GM12878 (cell line): ENCODE results near the gene KCNQ1. TPM values are rescaled to one million over a fixed set of nuclear protein-coding genes. Genes with fewer than 3 reads are reported as not detected.

Source experiments
- ATAC-seq: fragments of 200-7000 bp; cut with Tn5 transposase; 3 replicates; pipeline ENCODE4 v1.9.1; 2020; ENCODE audit warnings: mild to moderate bottlenecking, moderate library complexity
- BruUV-seq: library from RNA; stranded (reverse); fragments of 400-500 nt; replicated peaks from 2 replicates; lab custom pipeline; 2021; lab: Mats Ljungman, UMichigan
- CTCF ChIA-PET: fragments of 300-600 bp; sonication (Branson Sonifier 250); formaldehyde crosslinking; extraction: SDS; loops from one replicate; lab custom pipeline; 2021; ENCODE audit warnings: inconsistent platforms; lab: Yijun Ruan, JAX
- POLR2A ChIA-PET: fragments of 350-600 bp; formaldehyde crosslinking; extraction: SDS; loops from one replicate; lab custom pipeline; 2021; ENCODE audit warnings: inconsistent platforms; lab: Charles Lee
- RAD21 ChIA-PET: fragments of 300-600 bp; sonication (Branson Sonifier 250); formaldehyde crosslinking; loops from one replicate; lab custom pipeline; 2023; ENCODE audit warnings: antibody characterized with exemption; ENCODE audit not compliant: unreplicated experiment; lab: Charles Lee
- SMC1A ChIA-PET: fragments of 300-600 bp; sonication (Branson Sonifier 250); formaldehyde crosslinking; loops from one replicate; lab custom pipeline; 2023; ENCODE audit not compliant: unreplicated experiment, uncharacterized antibody; lab: Charles Lee
- DNase-seq: peaks from one replicate; pipeline ENCODE4 v3.0.0-alpha.2; 2011; ENCODE audit warnings: low read depth, low spot score
- FAIRE-seq: peaks from 3 replicates; lab custom pipeline; 2011; peaks lifted over from hg19 to GRCh38; lab: Jason Lieb, UNC
- H2AFZ ChIP-seq: 2 replicates; pipeline ENCODE4 v1.6.0; 2011; ENCODE audit warnings: low read depth, low read length, control low read depth; ENCODE audit not compliant: control insufficient read depth
- H3K27ac ChIP-seq: 2 replicates; pipeline ENCODE4 v1.5.1; 2011; ENCODE audit warnings: control low read depth; ENCODE audit not compliant: control insufficient read depth, insufficient read depth
- H3K27me3 ChIP-seq, 2 experiments: replicated peaks in 1 of 2; 2 replicates each; pipeline versions ENCODE4 v1.6.0 to v1.6.1; 2011; ENCODE audit warnings: low read length in 1 of 2; ENCODE audit not compliant: control insufficient read depth in 2 of 2, insufficient read depth in 2 of 2
- H3K36me3 ChIP-seq, 2 experiments: 2 replicates each; pipeline ENCODE4 v1.5.1; 2011; ENCODE audit warnings: low read length in 1 of 2; ENCODE audit not compliant: control insufficient read depth in 2 of 2, insufficient read depth in 2 of 2
- H3K4me1 ChIP-seq: 2 replicates; pipeline ENCODE4 v1.6.1; 2011; ENCODE audit warnings: mild to moderate bottlenecking, low read length, moderate library complexity, mixed read lengths; ENCODE audit not compliant: control insufficient read depth, insufficient read depth
- H3K4me2 ChIP-seq: 2 replicates; pipeline ENCODE4 v1.6.0; 2011; ENCODE audit warnings: control low read depth; ENCODE audit not compliant: control insufficient read depth, insufficient read depth
- H3K4me3 ChIP-seq: fragments of 200-600 bp; sonication (generic); 2 replicates; pipeline ENCODE4 v1.5.1; 2016
- H3K79me2 ChIP-seq: 2 replicates; pipeline ENCODE4 v1.6.0; 2011; ENCODE audit warnings: low read length; ENCODE audit not compliant: control insufficient read depth, insufficient read depth
- H3K9ac ChIP-seq: 2 replicates; pipeline ENCODE4 v1.8.0; 2011; ENCODE audit warnings: low read length, control low read depth, mixed read lengths; ENCODE audit not compliant: control insufficient read depth, insufficient read depth
- H3K9me3 ChIP-seq: replicated peaks from 3 replicates; pipeline ENCODE4 v1.5.1; 2011; ENCODE audit warnings: mild to moderate bottlenecking, low read length; ENCODE audit not compliant: control insufficient read depth, insufficient read depth
- H4K20me1 ChIP-seq: 2 replicates; pipeline ENCODE4 v1.6.0; 2011; ENCODE audit not compliant: control insufficient read depth, insufficient read depth
- ESRRA ChIP-seq: IDR thresholded peaks from 2 replicates; pipeline ENCODE4 v1.6.1; 2012; ENCODE audit warnings: mild to moderate bottlenecking, low read length, improper control_type of control experiment
- FOS ChIP-seq: IDR thresholded peaks from 3 replicates; pipeline ENCODE4 v1.6.1; 2011; ENCODE audit warnings: borderline replicate concordance; ENCODE audit not compliant: insufficient read length; ENCODE audit errors: extremely low read depth
- HDAC6 ChIP-seq: fragments of 200-600 bp; sonication (generic); IDR thresholded peaks from one replicate; pipeline ENCODE4 v1.8.0; 2017; ENCODE audit warnings: antibody characterized with exemption; ENCODE audit not compliant: unreplicated experiment
- IKZF1 ChIP-seq: fragments of 450-650 bp; conservative IDR thresholded peaks from 2 replicates; pipeline ENCODE4 v1.6.1; 2017; ENCODE audit warnings: antibody characterized with exemption, mild to moderate bottlenecking
- IRF4 ChIP-seq: IDR thresholded peaks from 2 replicates; pipeline ENCODE4 v1.6.1; 2011; ENCODE audit warnings: low read depth, low read length
- KAT2A ChIP-seq: conservative IDR thresholded peaks from 2 replicates; pipeline ENCODE4 v1.6.1; 2011; ENCODE audit warnings: low read depth, low read length; ENCODE audit not compliant: control insufficient read depth
- NFYA ChIP-seq: IDR thresholded peaks from 2 replicates; pipeline ENCODE4 v1.6.1; 2011; ENCODE audit warnings: low read depth, mild to moderate bottlenecking, low read length, improper control_type of control experiment, borderline replicate concordance
- PML ChIP-seq: IDR thresholded peaks from 2 replicates; pipeline ENCODE4 v1.6.1; 2012; ENCODE audit warnings: low read length, inconsistent platforms
- RB1 ChIP-seq: fragments of 450-650 bp; formaldehyde crosslinking; IDR thresholded peaks from 2 replicates; pipeline ENCODE4 v1.6.1; 2017; ENCODE audit warnings: mild to moderate bottlenecking, borderline replicate concordance
- RFX5 ChIP-seq: IDR thresholded peaks from 2 replicates; pipeline ENCODE4 v1.6.1; 2011; ENCODE audit warnings: low read depth, low read length, improper control_type of control experiment
- SMAD5 ChIP-seq: IDR thresholded peaks from 2 replicates; pipeline ENCODE4 v1.6.1; 2016; ENCODE audit warnings: antibody characterized with exemption, low read depth
- ZSCAN29 ChIP-seq: fragments of 450-650 bp; IDR thresholded peaks from 2 replicates; pipeline ENCODE4 v1.6.1; 2017; ENCODE audit warnings: mild to moderate bottlenecking, moderate library complexity
- ZZZ3 ChIP-seq: IDR thresholded peaks from 2 replicates; pipeline ENCODE4 v1.6.1; 2011; ENCODE audit warnings: low read depth; ENCODE audit not compliant: control insufficient read depth, insufficient read length
- WGBS: methylation state at CpG from one replicate; pipeline ENCODE4 v1.1.6; 2016; ENCODE audit warnings: low lambda C conversion rate; ENCODE audit not compliant: insufficient replicate concordance, insufficient coverage; ENCODE audit errors: missing lambda C conversion rate; 5-methylcytosine and 5-hydroxymethylcytosine counted together
- in situ Hi-C: fragments of 300-500 bp; cut with MboI; formaldehyde crosslinking; loops from 9 replicates; pipeline ENCODE4 v1.14.3; 2018; ENCODE audit warnings: mixed read lengths
- intact Hi-C: fragments of 100-400 bp; cut with micrococcal nuclease; formaldehyde crosslinking; loops from one replicate; pipeline ENCODE4 v1.14.2; 2022; ENCODE audit not compliant: unreplicated experiment
- polyA plus RNA-seq, 11 experiments: library from polyadenylated mRNA; depleted of rRNA in 4 of 11; unstranded in 6 of 11; stranded (reverse) in 5 of 11; fragments of >200 nt; fragmentation: Nextera tagmentation in 4 of 11; fragmentation: Illumina TruSeq in 1 of 11; extraction: Ambion mirVana in 4 of 11; extraction: Trizol in 1 of 11; gene quantifications; 1 replicate in 1 of 11; 2 replicates in 10 of 11; pipeline versions ENCODE4 v1.2.1 to v1.2.3, GENCODE V29; 2011 to 2016; ENCODE audit warnings: inconsistent platforms in 2 of 11, missing spikeins in 2 of 11, low read depth in 1 of 11
- total RNA-seq, 4 experiments: library from RNA; depleted of rRNA in 3 of 4; stranded (reverse); fragments of >200 nt in 3 of 4; fragmentation: Illumina TruSeq in 1 of 4; extraction: Trizol in 1 of 4; gene quantifications; 2 replicates each; pipeline versions ENCODE4 v1.2.1 to v1.2.3, GENCODE V29; 2013 to 2021
- TF ChIP-seq, protein P1 (sequence below): fragments of 450-650 bp; IDR thresholded peaks from 2 replicates; pipeline ENCODE4 v1.6.1; 2017; ENCODE audit warnings: mild to moderate bottlenecking, moderate library complexity
- TF ChIP-seq, protein P2 (sequence below): fragments of 450-650 bp; formaldehyde crosslinking; IDR thresholded peaks from 2 replicates; pipeline ENCODE4 v1.4.0; 2020; ENCODE audit warnings: mild to moderate bottlenecking, moderate library complexity
- TF ChIP-seq, protein P3 (sequence below): fragments of 450-650 bp; IDR thresholded peaks from 2 replicates; pipeline ENCODE4 v1.6.1; 2017; ENCODE audit warnings: mild to moderate bottlenecking, low read depth, inconsistent platforms; ENCODE audit not compliant: poor library complexity, severe bottlenecking

Gene KCNQ1
- total and polyA plus RNA-seq, 10 of the 15 experiments (the other 5 are each of a cell fraction or from before 2014, with no cell fraction given) = 0.03 to 0.15 (median 0.12) TPM; not detected in 7

DNA sequence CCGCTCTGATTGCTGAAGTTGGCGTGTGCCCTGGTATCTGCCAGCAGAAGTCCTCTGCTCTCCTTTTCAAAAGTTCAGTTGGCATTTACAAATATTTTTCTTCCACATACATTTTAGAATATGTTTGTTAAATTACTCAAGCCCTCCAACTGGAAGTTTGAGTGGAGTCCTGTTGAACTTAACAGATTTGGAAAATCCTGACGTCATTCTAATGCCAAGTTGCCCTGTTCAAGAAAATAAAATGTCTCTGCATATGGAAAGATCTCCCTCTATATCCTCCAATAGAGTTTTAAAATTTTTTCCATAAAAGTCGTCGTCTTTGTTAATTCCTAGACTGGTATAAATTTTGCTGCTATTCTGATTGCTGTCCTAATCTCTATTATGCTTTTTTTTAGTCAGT lies 251.6 kb downstream of the KCNQ1 start:
- no peaks in the 10 kb centered on the region; a peak in 1 of 4 replicates for H3K27me3 ChIP-seq
- H4K20me1 ChIP-seq = no peaks in the 10 kb centered on the region
- RAD21 ChIA-PET = no interaction called here
- POLR2A ChIA-PET = interaction anchor here (1.0 kb wide), 1 partner anchor 18 kb away, joined by 3 read pairs; no protein-coding TSS in a partner anchor
- H3K36me3 ChIP-seq = no peaks in the 10 kb centered on the region
- H3K4me3 ChIP-seq = no peak overlapping the region
- ATAC-seq = no peak
- H3K9me3 ChIP-seq = no peaks in the 10 kb centered on the region; the same call in 2 of the 3 replicates
- no peak for DNase-seq
- no peak overlapping the region for H3K27ac ChIP-seq
- SMC1A ChIA-PET = no interaction called here
- peaks cover 50% of the 10 kb centered on the region for H3K79me2 ChIP-seq
- BruUV-seq = no TSS peak
- no peaks in the 10 kb centered on the region; the same call in 1 of the 2 replicates for H3K4me1 ChIP-seq
- peak overlapping the region; percentile 30; the same call in 1 of the 2 replicates for H3K4me2 ChIP-seq
- no peak for FAIRE-seq
- H2AFZ ChIP-seq = no peak overlapping the region
- in situ Hi-C loops = no loop called here
- H3K9ac ChIP-seq = no peak overlapping the region
- CTCF ChIA-PET = no interaction called here
- WGBS = 67% methylated on average over 5 of the region's 5 CpGs
- intact Hi-C loops = loop anchor here (2.0 kb wide), 1 partner anchor 192 kb away; no protein-coding TSS in a partner anchor
- TF ChIP-seq RFX5 = no peak
- no peak for TF ChIP-seq IKZF1
- TF ChIP-seq SMAD5 = no peak
- TF ChIP-seq ZSCAN29 = no peak
- no peak for TF ChIP-seq ESRRA
- TF ChIP-seq PML = no peak
- TF ChIP-seq IRF4 = no peak
- TF ChIP-seq FOS = no peak
- no peak for TF ChIP-seq NFYA
- TF ChIP-seq, protein P1, sequence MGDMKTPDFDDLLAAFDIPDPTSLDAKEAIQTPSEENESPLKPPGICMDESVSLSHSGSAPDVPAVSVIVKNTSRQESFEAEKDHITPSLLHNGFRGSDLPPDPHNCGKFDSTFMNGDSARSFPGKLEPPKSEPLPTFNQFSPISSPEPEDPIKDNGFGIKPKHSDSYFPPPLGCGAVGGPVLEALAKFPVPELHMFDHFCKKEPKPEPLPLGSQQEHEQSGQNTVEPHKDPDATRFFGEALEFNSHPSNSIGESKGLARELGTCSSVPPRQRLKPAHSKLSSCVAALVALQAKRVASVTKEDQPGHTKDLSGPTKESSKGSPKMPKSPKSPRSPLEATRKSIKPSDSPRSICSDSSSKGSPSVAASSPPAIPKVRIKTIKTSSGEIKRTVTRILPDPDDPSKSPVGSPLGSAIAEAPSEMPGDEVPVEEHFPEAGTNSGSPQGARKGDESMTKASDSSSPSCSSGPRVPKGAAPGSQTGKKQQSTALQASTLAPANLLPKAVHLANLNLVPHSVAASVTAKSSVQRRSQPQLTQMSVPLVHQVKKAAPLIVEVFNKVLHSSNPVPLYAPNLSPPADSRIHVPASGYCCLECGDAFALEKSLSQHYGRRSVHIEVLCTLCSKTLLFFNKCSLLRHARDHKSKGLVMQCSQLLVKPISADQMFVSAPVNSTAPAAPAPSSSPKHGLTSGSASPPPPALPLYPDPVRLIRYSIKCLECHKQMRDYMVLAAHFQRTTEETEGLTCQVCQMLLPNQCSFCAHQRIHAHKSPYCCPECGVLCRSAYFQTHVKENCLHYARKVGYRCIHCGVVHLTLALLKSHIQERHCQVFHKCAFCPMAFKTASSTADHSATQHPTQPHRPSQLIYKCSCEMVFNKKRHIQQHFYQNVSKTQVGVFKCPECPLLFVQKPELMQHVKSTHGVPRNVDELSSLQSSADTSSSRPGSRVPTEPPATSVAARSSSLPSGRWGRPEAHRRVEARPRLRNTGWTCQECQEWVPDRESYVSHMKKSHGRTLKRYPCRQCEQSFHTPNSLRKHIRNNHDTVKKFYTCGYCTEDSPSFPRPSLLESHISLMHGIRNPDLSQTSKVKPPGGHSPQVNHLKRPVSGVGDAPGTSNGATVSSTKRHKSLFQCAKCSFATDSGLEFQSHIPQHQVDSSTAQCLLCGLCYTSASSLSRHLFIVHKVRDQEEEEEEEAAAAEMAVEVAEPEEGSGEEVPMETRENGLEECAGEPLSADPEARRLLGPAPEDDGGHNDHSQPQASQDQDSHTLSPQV = no peak
- no peak for TF ChIP-seq HDAC6
- TF ChIP-seq KAT2A = no peak
- TF ChIP-seq, protein P2, sequence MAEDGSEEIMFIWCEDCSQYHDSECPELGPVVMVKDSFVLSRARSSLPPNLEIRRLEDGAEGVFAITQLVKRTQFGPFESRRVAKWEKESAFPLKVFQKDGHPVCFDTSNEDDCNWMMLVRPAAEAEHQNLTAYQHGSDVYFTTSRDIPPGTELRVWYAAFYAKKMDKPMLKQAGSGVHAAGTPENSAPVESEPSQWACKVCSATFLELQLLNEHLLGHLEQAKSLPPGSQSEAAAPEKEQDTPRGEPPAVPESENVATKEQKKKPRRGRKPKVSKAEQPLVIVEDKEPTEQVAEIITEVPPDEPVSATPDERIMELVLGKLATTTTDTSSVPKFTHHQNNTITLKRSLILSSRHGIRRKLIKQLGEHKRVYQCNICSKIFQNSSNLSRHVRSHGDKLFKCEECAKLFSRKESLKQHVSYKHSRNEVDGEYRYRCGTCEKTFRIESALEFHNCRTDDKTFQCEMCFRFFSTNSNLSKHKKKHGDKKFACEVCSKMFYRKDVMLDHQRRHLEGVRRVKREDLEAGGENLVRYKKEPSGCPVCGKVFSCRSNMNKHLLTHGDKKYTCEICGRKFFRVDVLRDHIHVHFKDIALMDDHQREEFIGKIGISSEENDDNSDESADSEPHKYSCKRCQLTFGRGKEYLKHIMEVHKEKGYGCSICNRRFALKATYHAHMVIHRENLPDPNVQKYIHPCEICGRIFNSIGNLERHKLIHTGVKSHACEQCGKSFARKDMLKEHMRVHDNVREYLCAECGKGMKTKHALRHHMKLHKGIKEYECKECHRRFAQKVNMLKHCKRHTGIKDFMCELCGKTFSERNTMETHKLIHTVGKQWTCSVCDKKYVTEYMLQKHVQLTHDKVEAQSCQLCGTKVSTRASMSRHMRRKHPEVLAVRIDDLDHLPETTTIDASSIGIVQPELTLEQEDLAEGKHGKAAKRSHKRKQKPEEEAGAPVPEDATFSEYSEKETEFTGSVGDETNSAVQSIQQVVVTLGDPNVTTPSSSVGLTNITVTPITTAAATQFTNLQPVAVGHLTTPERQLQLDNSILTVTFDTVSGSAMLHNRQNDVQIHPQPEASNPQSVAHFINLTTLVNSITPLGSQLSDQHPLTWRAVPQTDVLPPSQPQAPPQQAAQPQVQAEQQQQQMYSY = no peak
- TF ChIP-seq, protein P3, sequence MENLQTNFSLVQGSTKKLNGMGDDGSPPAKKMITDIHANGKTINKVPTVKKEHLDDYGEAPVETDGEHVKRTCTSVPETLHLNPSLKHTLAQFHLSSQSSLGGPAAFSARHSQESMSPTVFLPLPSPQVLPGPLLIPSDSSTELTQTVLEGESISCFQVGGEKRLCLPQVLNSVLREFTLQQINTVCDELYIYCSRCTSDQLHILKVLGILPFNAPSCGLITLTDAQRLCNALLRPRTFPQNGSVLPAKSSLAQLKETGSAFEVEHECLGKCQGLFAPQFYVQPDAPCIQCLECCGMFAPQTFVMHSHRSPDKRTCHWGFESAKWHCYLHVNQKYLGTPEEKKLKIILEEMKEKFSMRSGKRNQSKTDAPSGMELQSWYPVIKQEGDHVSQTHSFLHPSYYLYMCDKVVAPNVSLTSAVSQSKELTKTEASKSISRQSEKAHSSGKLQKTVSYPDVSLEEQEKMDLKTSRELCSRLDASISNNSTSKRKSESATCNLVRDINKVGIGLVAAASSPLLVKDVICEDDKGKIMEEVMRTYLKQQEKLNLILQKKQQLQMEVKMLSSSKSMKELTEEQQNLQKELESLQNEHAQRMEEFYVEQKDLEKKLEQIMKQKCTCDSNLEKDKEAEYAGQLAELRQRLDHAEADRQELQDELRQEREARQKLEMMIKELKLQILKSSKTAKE = no peak
- no peak for TF ChIP-seq ZZZ3
- TF ChIP-seq RB1 = no peak
